ENCODE data around the gene GKN1. TPM values are rescaled to one million over a fixed set of nuclear protein-coding genes. Genes with fewer than 3 reads are reported as not detected.

GKN1 gene
- total RNA-seq, 1 experiment from 2014 or later = not detected

DNA sequence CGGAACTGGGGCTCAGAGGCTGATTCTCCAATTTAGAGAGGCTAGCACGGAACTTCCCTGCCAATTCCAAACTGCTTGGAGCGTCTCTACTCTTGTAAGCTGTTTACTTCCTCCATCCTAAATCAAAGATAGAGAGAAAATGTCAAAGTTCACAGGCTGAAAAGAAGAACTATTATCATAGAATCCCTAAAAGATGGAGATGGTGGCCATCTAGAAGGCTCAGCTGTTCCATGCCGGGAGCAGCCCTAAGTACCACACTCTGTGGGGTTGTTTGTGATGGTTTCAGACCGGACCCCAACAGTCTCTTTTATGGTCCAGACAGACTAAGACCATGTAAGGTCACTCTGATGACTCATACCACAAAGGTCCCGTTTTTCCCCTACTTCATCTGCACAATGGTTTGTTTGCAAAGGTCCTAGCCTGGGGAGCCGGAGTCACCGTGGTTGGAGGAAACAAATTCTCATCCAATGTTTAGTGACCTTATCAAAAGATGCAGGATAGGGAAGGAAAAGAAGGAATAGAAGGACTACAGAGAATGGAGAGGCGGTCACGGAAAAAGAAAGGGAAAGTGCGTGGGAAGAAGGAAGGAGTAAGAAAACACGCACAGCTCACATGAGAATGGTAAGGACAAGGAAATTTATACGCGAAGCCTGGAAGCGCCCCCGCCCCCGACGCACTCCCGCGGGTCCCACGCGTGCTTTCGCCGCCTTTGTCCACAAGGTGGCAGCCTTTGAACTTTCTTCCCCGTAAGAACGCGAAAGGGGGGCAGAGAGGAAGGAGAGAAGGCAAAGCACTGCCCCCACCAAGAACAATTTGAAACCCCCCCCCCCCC, 38.1 kb downstream of the GKN1 start:
- no peak for DNase-seq
- H2BK5ac ChIP-seq (ENCODE audit: insufficient read length, low read length) = no peak overlapping the region
- H3K9ac ChIP-seq (ENCODE audit: extremely low read depth, insufficient read length, low read length) = no peak overlapping the region
- Mint-ChIP-seq H3K27ac (no peak overlapping the region; a peak in 1 of 7 replicates), H3K27me3 (ENCODE audit: low read depth) (peaks cover 40% of the 10 kb centered on the region), H3K4me1 (peaks cover 18 to 22% of the 10 kb centered on the region in 2 experiments), H3K4me3 (peak overlapping the region; percentile 96 to 98), H3K9me3 (no peaks in the 10 kb centered on the region), H3K36me3 (ENCODE audit: insufficient read depth in 1 of 3, low read depth in 3 of 3) (0 out of 7 replicates have a peak, but pooled peaks cover 0 to under 1% (median 0%) of the 10 kb centered on the region in 3 experiments)
- no peak overlapping the region for H2AK5ac ChIP-seq (ENCODE audit: insufficient read length, low read length)
- H3T11ph ChIP-seq (ENCODE audit: low read length) = no peak overlapping the region
- H2BK20ac ChIP-seq (ENCODE audit: low read depth, low read length, poor library complexity, severe bottlenecking) = no peak overlapping the region
- H4K8ac ChIP-seq (replicated peaks; ENCODE audit: insufficient read length, low read depth, low read length) = no peak overlapping the region
- H2BK15ac ChIP-seq (ENCODE audit: low read depth, low read length) = no peak overlapping the region
- no peak overlapping the region for H2BK120ac ChIP-seq (ENCODE audit: low read depth, low read length, poor library complexity, severe bottlenecking)
- H3K9me3 ChIP-seq (ENCODE audit: control insufficient read depth, low read depth, low read length) = no peaks in the 10 kb centered on the region
- no peak overlapping the region for H2AFZ ChIP-seq (ENCODE audit: low read length)
- H3K4me2 ChIP-seq (ENCODE audit: insufficient read depth, insufficient read length, low read length) = peak overlapping the region; percentile 63
- TF ChIP-seq, protein P1, sequence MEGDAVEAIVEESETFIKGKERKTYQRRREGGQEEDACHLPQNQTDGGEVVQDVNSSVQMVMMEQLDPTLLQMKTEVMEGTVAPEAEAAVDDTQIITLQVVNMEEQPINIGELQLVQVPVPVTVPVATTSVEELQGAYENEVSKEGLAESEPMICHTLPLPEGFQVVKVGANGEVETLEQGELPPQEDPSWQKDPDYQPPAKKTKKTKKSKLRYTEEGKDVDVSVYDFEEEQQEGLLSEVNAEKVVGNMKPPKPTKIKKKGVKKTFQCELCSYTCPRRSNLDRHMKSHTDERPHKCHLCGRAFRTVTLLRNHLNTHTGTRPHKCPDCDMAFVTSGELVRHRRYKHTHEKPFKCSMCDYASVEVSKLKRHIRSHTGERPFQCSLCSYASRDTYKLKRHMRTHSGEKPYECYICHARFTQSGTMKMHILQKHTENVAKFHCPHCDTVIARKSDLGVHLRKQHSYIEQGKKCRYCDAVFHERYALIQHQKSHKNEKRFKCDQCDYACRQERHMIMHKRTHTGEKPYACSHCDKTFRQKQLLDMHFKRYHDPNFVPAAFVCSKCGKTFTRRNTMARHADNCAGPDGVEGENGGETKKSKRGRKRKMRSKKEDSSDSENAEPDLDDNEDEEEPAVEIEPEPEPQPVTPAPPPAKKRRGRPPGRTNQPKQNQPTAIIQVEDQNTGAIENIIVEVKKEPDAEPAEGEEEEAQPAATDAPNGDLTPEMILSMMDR (conservative IDR thresholded peaks at IDR 0.05) = peak; percentile 74
- H3K14ac ChIP-seq (ENCODE audit: insufficient read depth, low read length) = no peak overlapping the region
- H3K27ac ChIP-seq (ENCODE audit: insufficient read length, low read depth, low read length) = no peak overlapping the region
- H3K23me2 ChIP-seq (ENCODE audit: insufficient read length, low read depth, low read length, poor library complexity, severe bottlenecking) = peaks cover 8% of the 10 kb centered on the region
- H3K79me2 ChIP-seq (ENCODE audit: insufficient read depth, low read length) = no peaks in the 10 kb centered on the region
- no peak overlapping the region for H3K23ac ChIP-seq (ENCODE audit: insufficient read length, low read depth, low read length)
- H3K79me1 ChIP-seq (ENCODE audit: insufficient read depth, low read depth, low read length, poor library complexity, severe bottlenecking) = no peaks in the 10 kb centered on the region
- H3K27me3 ChIP-seq (ENCODE audit: insufficient read depth, low read length) = no peaks in the 10 kb centered on the region
- H4K5ac ChIP-seq (ENCODE audit: insufficient read length, low read depth, low read length) = no peak overlapping the region
- H4K20me1 ChIP-seq (ENCODE audit: control insufficient read depth, insufficient read depth, insufficient read length) = no peaks in the 10 kb centered on the region
- H4K91ac ChIP-seq (ENCODE audit: insufficient read length, low read depth, low read length) = no peak overlapping the region
- no peak overlapping the region for H3K4ac ChIP-seq (ENCODE audit: low read depth, low read length)
- H2BK12ac ChIP-seq (ENCODE audit: insufficient read length, low read depth, low read length) = no peak overlapping the region
- no CpG with 5 or more reads among the region's 27 CpGs for WGBS (ENCODE audit: extremely low coverage, insufficient read length, low lambda C conversion rate)
- H3K56ac ChIP-seq (ENCODE audit: insufficient read length, low read depth, low read length) = no peak overlapping the region
- H3K4me1 ChIP-seq (ENCODE audit: insufficient read depth, low read length) = no peaks in the 10 kb centered on the region
- no peak overlapping the region for H3K18ac ChIP-seq (ENCODE audit: insufficient read length, low read depth, low read length)
